Measurements from ENCODE around the gene TRMT5.

The TRMT5 gene, protein sequence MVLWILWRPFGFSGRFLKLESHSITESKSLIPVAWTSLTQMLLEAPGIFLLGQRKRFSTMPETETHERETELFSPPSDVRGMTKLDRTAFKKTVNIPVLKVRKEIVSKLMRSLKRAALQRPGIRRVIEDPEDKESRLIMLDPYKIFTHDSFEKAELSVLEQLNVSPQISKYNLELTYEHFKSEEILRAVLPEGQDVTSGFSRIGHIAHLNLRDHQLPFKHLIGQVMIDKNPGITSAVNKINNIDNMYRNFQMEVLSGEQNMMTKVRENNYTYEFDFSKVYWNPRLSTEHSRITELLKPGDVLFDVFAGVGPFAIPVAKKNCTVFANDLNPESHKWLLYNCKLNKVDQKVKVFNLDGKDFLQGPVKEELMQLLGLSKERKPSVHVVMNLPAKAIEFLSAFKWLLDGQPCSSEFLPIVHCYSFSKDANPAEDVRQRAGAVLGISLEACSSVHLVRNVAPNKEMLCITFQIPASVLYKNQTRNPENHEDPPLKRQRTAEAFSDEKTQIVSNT

DNA sequence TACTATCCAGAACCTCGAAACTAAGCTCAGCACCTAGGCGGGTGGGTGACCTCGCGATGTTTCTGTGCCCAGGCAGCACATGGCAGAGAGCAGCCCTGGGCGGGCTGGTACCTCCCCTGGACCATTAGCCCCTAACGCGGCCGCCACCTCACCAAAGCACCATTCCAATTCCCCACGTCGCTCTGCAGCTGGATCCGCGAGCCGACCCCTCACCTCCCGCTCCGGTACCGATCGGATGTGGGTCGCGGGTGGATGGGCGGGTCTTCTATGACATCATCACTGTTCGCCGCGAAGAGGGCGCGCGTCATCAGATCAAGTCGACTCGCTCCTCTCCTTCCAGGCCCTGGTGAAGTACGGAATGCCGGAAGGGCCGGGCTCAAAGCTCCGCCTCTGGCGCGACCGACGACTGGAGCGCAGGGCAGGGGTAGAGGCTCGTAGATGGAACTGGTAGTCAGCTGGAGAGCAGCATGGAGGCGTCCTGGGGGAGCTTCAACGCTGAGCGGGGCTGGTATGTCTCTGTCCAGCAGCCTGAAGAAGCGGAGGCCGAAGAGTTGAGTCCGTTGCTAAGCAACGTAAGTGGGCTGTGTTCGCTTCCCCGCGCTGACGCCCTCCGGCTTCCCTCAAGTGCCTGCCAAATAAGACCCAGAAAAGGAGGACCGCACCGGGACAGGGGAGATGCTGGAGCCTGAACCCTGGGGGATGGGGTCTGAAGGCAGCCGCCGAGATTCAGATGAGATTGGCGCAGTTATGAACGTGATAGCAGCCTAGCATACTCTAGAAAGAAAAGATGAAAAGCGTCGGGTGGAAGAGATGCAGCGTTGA, at the start of gene TRMT5, which contains the start of gene SLC38A6:
TRMT5 (minus strand) TSS at position 269 of the 822 bp plus-strand sequence; CDS start at position 163, 106 bp downstream.
SLC38A6 (plus strand) TSS at position 435 of the 822 bp plus-strand sequence; CDS start at position 468, 33 bp downstream.
- FAIRE-seq (peak; percentile 100), DNase-seq (ENCODE audit: insufficient read length, low spot score) (peak; percentile 100)

- no peak for DNase-seq (ENCODE audit: insufficient read length, low spot score)
- FAIRE-seq, result peak; percentile 86
Observed at GRCh38 chr14:61026526-61026925, 45.6 kb upstream of the TRMT5 start.

GRCh38 chr14:61025251-61026223, 44.7 kb upstream of the TRMT5 start:
- DNase-seq (ENCODE audit: insufficient read length, low spot score) (peak; percentile 88), FAIRE-seq (peak; percentile 97)

DNA sequence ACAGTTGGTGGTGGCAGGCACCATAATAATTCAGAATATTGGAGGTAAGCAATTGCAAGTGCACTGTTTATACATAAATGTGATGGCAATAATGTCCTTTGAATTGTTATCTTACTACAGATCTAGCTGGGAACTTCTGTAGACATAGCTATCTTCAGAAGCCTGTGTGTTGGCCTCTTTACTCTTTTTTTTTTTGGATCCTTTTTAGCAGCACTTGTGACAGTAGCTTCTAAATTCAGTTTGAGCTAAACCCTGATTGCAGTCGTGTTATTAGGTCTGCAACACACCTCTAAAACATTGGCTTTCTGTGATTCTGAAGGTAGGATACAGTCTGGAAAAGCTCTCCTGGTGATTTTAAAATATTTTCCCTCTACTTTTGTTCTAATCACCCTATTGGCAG, 38.7 kb upstream of the TRMT5 start:
- FAIRE-seq (no peak), DNase-seq (ENCODE audit: insufficient read length, low spot score) (no peak)

GRCh38 chr14:61003571-61003970, 22.7 kb upstream of the TRMT5 start:
- FAIRE-seq (peak; percentile 90), DNase-seq (ENCODE audit: insufficient read length, low spot score) (no peak)

DNA sequence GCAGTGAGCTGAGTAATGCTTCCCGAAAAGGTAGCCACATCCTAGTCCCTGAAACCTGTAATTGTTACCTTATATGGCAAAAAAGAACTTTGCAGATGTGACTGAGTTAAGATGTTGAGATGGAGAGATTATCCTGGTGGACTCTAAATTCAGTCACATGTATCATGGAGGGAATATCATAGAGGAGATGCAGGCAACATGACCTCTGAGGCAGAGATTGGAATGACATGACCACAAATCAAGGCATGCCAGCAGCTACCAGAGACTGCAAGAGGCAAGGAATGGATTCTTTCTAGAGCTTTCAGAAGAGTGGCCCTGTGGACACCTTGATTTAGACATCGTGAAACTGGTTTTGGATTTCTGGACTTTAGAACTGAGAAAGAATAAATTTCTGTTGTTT, 18.7 kb upstream of the TRMT5 start:
- FAIRE-seq (peak; percentile 89), DNase-seq (ENCODE audit: insufficient read length, low spot score) (no peak)

GRCh38 chr14:60998617-60999016, 17.7 kb upstream of the TRMT5 start:
- no peak for DNase-seq (ENCODE audit: insufficient read length, low spot score)
- FAIRE-seq, result no peak

- no peak for DNase-seq (ENCODE audit: insufficient read length, low spot score)
- no peak for FAIRE-seq
Observed at GRCh38 chr14:60989599-60989998, 8.7 kb upstream of the TRMT5 start.

DNA sequence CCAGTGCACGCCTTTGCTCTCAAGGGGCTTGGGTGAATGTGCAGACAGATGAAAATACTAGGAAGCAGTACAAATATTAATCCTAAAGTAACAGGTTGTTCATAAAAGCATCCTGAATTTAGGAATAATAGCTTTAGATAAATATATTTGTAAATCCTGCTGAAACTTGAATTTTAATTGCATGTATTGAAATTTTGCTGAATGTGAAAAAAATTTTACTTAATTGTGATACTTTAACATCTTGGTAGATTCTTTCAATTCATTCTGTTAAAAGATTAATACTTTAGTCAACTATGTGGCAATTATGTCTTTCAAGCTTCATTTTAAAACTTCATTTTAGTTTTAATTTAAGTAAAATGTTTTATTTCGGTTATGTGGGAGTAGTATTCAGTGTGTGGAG, 5.6 kb upstream of the TRMT5 start:
- no peak for FAIRE-seq
- no peak for DNase-seq (ENCODE audit: insufficient read length, low spot score)

DNA sequence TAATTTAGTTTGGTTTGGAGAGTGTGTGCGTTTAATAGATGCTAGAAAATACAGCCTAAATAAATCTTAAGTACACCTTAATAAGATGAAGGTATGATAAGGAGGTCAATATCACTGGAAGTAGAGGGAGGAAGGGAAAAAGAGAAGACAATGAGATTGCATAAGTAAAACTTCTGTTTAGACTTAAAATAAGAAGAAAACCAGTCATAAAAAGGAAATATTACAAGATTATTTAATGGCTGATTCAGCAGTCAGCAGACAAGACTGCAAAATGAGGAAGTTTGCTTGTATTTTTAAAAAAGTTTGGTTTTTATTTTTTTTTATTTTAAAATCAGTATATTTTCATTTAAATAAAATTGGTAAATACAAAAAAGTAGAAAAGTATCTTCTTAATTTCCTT, 3.3 kb upstream of the TRMT5 start:
- FAIRE-seq, result peak; percentile 83
- no peak for DNase-seq (ENCODE audit: insufficient read length, low spot score)

DNA sequence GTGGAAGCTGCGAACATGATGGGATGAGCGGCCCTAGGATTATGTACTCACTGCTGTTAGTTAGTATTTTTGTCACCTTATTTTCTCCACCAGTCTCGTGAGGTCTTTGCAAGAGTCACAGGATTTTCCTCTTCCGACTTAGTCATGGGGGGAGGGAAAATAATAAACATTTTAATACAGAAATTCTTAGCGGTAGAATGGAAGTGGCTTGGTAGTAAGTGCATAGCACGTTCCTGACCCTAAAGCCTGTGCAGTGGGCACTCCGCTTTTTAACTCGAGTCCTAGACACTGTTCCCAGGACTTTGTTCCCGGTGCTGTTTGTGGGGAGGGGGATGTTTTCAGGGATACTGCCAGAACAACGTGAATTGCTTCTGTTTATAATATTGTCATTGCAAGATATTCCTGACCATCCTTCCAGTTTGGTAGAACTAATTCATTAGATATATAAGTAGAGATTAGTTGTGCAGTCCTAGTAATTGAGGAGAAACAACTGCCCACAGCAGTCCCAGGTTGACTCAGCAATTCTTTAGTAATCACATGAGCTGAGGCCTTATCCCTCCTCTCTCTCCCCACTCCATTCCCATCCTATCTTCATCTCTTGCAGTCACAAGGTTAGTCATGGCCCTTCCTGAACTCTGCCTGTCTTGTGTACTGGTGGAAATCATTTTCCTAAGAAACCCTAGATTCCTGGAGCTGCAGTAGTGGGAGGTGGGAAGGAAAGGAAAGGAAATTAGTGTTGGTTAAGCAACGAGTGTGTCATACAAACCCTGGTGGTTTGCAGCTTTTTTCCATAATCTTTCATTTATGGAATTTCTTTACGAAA, 965 bp upstream of the TRMT5 start:
- DNase-seq (ENCODE audit: insufficient read length, low spot score), result peak; percentile 82
- no peak for FAIRE-seq

DNA sequence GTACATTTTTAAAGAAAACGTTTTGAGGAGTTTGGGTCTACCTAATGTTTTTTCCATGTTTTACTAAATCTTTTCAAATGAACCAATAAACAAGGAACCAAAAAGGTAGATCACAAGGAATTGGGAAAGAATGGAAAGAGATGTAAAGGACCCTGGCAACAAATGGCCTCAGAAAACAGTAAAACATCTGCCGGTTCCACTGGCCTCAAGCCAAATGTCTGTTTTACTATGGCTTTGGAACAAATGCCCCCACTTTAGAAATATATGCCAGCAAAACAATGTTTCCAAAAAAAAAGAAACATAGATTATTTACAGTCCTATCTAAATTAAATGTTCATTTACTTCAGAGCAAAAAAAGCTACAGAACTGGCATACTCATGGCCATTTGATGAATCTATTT, 3.0 kb downstream of the TRMT5 start:
- FAIRE-seq (no peak), DNase-seq (ENCODE audit: insufficient read length, low spot score) (no peak)

GRCh38 chr14:60975551-60975950, 5.3 kb downstream of the TRMT5 start:
- FAIRE-seq (no peak), DNase-seq (ENCODE audit: insufficient read length, low spot score) (no peak)

DNA sequence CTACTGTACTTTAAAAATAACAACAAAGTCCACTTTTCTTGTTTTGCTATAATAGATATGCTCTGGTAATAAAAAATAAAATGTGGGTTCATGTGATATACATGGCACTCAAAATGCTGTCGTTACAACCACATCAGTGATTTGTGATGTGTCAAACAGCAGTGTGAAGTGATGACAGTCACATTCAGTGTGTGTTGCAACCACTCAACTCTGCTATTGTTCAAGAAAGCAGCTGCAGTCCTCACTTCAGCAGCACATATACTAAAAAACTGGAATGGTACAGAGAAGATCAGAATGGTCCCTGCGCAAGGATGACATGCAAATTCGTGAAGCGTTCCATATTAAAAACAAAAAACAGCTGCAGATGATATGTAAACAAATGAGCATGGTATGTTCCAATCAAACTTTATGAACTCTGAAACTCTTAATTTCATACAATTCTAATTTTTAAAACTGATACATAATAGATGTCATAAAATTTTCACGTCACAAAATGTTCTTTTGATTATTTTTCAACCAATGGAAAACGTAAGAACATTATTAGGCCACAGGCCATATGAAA, 6.7 kb downstream of the TRMT5 start:
- peak; percentile 99 for FAIRE-seq
- no peak for DNase-seq (ENCODE audit: insufficient read length, low spot score)

DNA sequence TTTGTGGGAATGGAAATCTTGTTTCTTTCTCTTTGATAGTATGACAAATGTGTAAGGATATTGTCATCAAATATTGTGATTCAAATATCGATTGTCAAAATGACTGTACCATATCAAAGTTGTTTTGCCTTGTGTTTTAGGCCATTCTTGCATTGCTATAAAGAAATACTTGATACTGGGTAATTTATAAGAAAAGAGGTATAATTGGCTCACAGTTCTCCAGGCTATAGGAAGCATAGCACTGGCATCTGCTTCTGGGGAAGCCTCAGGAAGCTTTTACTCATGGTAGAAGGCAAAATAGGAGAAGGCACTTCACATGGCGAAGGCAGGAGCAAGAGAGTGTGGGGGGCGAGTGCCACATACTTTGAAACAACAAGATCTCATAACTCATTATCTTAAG, 7.8 kb downstream of the TRMT5 start:
- FAIRE-seq, result no peak
- DNase-seq (ENCODE audit: insufficient read length, low spot score), result no peak

- peak; percentile 83 for FAIRE-seq
Observed at GRCh38 chr14:60972295-60972694, 8.6 kb downstream of the TRMT5 start.

DNA sequence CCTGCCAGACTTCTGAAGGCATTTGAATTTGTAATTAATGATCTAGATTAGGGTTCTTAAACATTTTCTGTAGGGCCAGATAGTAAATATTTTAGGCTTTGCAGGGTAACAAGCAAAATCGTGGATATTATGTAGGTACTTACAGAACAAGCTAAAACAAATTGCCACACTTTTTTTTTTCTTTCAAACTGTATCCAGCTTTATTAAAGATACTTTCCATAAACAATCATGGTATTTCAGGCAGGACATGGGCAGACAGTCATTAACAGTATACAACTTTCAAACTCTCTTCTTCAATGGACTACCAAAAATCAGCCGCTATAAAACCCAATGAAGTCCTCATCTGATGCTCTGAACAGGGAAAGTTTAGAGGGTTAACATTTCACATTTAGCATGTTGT, 9.6 kb downstream of the TRMT5 start:
- FAIRE-seq (peak; percentile 71), DNase-seq (ENCODE audit: insufficient read length, low spot score) (no peak)

More at GRCh38 chr14:60972295-60972694, 8.6 kb downstream of the TRMT5 start:
- no peak for DNase-seq (ENCODE audit: insufficient read length, low spot score)

- DNase-seq (ENCODE audit: insufficient read length, low spot score) (no peak), FAIRE-seq (peak; percentile 97)
Observed at GRCh38 chr14:60970146-60970545, 10.7 kb downstream of the TRMT5 start.

DNA sequence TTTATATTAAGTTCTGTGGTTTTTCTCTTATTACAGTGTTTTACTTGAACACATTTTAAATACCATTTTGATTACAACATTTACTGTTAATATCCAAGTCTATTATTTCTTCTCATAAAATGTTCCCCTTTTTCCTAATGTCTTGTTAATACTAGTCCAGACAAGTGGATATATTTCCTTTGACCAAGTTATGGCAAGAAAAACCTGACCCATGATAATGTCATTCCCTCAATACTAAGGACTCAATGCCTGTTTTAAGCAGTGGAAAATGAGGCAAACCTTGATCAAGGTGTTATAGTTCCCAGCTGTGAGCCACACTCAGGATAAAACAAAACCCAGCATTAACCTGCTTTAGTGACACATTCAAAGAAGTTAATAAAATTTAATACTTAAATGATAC, 12.2 kb downstream of the TRMT5 start:
- FAIRE-seq (peak; percentile 99), DNase-seq (ENCODE audit: insufficient read length, low spot score) (no peak)
